Inferior parietal cortex (tissue), 1 donor: ENCODE data around the gene MCOLN2.
"Not testable (repeated sequence)": the region's sequence is repeated elsewhere in the genome, so short reads cannot be mapped to it uniquely, and the experiment has no call there.

ENCODE experiments used
- DNase-seq: peaks from one replicate; pipeline ENCODE4 v3.0.0-alpha.2; 2016; ENCODE audit errors: extremely low spot score

The MCOLN2 gene

GRCh38 chr1:84996846-84997666, at the start of gene MCOLN2:
MCOLN2 (minus strand) TSS chr1:84997113; CDS start chr1:84996872, 241 bp downstream.
- no peak for DNase-seq

- no peak for DNase-seq
These were observed 45.5 kb upstream of the MCOLN2 start for GRCh38 chr1:85042413-85042812.

GRCh38 chr1:85041793-85042192, 44.9 kb upstream of the MCOLN2 start:
- no peak for DNase-seq

DNA sequence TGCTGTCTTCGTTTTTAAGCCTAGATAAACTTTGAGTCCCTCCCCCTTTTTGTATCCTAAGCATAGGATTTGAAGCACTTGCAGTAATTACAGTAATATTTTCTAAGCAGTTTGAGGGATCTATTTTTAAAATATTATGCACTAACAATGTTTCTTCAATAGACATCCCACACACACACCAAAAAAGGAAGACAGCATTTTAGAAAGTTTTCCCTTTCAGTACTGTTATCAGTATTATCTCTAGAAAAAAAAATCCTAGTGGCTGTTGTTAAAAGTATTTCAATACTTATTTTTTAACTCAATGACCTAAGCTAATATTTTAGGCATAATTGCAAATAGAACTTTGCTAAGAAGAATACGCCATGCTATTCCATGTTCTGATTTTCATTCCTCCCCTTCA, 36.3 kb upstream of the MCOLN2 start:
- DNase-seq: no peak

- no peak for DNase-seq
These were observed 33.6 kb upstream of the MCOLN2 start for GRCh38 chr1:85030536-85030935.

- no peak for DNase-seq
These were observed 31.2 kb upstream of the MCOLN2 start for GRCh38 chr1:85028151-85028550.

- peak; percentile 10 for DNase-seq
These were observed 30.5 kb upstream of the MCOLN2 start for GRCh38 chr1:85027242-85027983.

- DNase-seq: no peak
These were observed 29.0 kb upstream of the MCOLN2 start for GRCh38 chr1:85025940-85026339.

DNA sequence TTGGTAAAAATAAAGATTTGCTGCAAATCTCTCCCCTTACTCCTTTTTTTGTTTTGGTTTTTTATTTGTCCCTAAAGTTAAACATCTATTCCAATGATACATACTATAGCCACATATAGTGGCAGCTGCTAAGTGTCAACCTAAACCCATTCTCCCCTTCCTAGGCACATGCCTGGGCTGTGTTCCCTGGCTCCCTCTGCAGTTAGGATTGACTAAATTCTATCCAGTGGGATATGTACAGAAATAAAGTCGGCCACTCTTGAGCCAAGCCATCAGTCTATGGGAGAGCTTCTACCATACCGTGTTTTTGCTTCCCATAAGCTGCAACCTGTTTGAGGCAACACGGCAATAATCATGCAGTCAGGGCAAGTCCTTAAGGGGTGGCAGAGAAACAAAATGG, 27.8 kb upstream of the MCOLN2 start:
- no peak for DNase-seq

DNA sequence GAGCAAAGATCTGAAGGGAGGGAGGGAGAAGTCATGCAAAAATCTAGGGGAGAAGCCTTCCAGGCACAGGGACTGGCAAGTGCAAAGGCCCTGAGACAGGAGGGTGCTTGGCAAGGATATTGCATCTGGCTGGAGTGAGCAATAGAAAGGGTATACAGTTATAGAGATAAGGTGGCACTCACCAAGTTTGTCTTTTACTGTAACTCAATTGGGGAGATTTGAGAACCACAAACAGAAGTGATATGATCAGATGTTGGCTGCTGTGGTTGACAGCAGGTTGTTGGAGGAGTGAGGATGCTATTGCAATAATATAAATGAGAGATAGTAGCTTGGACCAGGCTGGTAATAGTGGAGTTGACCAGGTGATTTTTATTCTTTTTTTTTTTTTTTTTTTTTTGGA, 25.8 kb upstream of the MCOLN2 start:
- no peak for DNase-seq

DNA sequence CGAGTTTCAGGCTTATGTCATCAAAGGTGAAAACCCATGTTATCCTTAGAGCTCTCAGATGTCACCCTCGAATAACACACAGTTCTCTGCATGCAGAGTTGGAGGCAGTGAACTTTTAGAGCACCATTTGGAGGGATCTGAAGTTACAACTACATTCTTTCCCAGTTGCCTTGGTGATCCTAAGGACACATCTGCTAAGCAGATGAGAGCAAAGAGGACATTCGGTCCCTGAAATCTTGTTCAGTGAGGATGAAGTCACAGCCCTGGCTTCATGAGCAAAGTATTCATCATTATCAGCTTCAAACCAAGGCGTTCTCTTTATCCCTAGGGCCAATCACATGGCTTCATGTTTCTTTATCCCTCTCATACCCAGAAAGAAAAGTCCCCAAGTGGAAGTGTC, 23.1 kb upstream of the MCOLN2 start:
- no peak for DNase-seq

GRCh38 chr1:85015826-85016225, 18.9 kb upstream of the MCOLN2 start:
- DNase-seq: no peak

- DNase-seq: not testable (repeated sequence)
These were observed 8.7 kb upstream of the MCOLN2 start for GRCh38 chr1:85005641-85006040.

DNA sequence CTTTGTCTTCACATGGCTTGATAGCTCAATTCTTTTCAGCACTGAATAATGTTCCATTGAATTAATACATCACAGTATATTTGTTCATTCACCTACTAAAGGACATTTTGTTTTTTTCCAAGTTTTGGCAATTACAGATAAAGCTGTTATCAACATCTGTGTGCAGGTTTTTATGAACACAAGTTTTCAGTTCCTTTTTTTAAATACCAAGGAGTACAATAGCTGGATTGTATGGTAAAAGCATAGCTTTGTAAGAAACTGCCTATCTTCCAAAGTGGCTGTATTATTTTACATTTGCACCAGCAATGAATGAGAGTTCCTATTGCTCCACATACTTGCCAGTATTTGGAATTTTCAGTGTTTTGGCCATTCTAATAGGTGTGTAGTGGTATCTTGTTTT, 4.8 kb upstream of the MCOLN2 start:
- no peak for DNase-seq

DNA sequence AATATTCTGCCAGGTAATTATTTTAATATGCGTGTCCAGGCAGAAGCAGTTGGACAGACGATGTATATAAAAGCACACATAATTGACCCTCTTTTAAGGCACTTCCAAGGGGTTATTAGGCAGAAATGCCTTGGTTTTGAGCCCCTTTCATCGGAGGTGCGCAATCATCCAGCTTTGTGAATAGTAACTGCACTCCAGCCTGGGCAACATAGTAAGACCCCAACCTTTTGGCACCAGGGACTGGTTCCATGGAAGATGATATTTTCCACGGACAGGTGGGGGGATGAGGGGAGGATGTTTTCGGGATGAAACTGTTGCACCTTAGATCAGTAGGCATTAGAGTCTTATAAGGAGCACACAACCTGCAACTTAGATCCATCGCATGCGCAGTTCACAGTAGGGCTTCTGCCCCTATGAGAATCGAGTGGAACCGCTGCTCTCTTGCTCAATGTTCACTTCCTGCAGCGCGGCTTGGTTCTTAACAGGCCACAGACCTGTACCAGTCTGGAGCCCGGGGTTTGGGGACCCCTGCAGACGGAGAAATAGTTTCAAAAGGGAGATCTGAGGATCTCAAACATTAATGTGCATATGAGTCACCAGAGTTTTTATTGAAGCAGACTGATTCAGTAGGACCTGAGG, 1.8 kb upstream of the MCOLN2 start:
- no peak for DNase-seq

- DNase-seq: no peak
These were observed 1.0 kb upstream of the MCOLN2 start for GRCh38 chr1:84997667-84998600.

DNA sequence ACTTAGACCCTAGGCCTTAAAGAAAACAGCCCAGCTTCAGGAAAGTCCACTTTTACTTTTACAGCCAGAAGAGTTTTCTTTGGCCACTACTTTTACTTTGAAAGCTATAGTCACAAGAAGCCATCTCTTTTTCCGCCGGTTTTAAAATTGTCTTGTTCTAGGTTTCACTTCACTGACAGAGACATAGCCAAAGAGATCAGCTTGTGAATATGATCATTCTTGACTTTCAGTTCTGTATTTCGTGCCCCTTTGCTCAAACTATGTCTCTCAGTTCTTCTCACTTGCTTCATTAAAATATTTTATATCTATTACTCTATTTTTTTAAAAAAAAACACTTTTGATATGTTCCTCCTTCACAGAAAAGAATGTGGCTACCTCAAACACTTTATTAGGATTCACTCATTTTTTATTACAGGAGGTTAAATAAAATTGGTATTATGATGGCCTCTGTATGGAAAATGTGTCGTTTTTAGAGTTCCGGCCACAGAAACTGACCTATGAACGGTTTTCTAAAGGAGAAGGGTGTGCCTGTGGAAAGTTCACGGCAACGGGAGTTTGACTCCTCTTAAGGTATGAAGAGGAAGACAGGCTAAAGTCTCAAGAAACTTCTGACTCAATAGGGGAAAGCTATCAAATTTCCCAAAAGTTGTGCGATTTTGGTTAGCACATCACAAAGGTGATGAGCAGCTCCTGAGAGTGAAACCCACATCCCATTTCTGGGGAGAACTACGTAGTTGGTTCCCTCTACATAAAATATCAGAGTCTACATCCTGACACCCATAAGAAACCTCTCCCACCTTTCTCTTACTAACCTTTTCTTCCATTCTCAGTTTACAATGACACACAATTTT, 1.2 kb downstream of the MCOLN2 start:
- no peak for DNase-seq

DNA sequence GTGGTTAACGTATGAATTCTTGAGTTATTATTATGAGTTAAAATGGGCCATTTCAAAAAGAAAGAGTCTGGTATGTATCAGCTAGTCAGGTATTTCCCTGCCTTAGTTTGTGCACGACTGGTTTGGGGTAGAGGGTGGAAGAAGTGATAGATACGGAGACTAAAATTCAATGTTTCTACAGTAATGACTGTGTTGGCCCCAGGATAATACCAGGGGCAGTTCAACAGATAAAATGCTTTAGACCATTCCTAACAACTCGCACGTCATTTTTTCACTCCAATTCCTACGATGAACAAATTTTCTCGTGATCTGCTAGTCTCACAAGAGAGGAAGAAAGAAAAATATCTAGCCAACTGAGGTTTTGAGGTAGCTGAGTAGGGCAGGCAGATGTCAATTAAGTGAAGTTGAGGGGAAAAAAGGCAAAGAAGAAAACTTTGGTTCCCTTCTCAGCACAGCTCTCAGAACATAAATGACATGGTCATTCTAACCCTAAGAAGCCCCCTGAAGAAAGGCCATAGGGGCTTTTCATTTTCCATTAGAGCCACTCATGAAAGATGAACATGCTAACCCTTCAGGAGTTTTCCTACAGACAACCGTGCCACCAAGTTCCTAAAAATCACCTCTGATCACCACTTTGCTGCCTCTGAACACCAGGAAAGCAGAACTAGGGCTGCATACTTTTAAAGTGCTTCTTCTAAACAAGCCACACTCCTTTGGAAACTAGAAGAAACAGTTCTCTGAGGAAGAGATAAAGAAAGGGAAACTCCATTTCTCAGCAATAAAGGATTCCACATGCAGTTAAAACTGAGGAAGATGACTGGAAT, 5.6 kb downstream of the MCOLN2 start:
- no peak for DNase-seq

DNA sequence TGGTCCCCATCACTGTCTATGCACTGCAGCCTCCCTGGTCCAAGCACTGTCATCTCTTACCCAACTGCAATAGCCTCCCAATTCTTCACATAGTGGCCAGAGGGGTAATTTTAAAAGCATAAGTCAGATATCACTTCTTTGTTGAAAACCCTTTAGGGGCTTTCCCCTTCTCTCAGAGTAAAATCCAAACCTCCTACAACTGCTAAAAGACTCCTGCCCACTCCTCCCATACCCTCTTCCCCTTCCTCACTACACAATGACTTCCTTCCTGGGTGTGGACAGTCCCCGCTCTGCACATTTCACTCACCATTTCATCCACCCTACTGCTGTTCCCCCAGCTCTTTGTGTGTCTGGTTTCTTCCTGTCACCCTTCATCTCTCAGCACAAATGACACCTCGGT, 8.3 kb downstream of the MCOLN2 start:
- DNase-seq: no peak

- not testable (repeated sequence) for DNase-seq
These were observed 10.4 kb downstream of the MCOLN2 start for GRCh38 chr1:84986561-84986960.
